ENCODE measurements around the gene SELENON.
"Not testable (repeated sequence)": the region's sequence is repeated elsewhere in the genome, so short reads cannot be mapped to it uniquely, and the experiment has no call there.

SELENON gene

DNA sequence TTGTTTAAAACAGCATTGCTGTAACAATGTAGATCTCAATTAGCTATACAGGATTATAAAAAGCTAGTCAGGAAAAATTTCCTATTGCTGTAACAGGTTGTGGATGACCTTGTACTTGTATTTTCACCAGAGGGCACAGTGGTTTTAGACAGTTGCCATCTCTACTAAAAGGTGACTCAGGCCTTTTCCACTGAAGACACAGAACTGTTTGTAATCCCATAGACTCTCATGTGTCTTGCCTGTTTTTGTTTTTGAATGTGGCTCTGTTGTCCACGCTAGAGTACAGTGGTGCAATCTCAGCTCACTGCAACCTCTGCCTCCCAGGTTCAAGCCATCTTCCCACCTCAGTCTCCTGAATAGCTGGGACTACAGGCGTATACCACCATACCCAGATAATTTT, 25.6 kb downstream of the SELENON start:
- no peak for DNase-seq (ENCODE audit: low read depth in 1 of 2, low spot score in 1 of 2)

GRCh38 chr1:25826571-25826970, 26.6 kb downstream of the SELENON start:
- no peak for DNase-seq (ENCODE audit: low read depth in 1 of 2, low spot score in 1 of 2)

GRCh38 chr1:25828491-25828890, 28.5 kb downstream of the SELENON start:
- no peak for DNase-seq (ENCODE audit: low read depth in 1 of 2, low spot score in 1 of 2)

DNA sequence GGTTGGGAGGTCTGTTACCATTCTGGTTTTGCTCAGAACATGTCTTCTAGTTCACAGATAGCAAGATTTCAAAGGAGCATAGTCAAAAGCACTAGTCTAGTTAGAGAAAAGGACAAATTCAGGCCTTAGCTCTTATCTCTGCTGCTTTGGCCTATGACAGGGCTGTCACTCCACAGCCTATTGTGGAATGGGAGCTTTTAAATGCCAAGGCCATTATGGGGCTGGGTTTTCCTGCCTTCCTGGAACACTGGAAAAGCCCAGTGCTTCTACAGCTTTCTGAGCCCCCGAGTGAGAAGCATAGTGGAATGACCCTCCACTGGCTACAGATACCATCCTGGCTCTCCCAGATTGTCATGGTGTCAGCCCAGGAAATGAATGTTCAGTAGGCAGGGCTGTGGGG, 29.1 kb downstream of the SELENON start:
- no peak for DNase-seq (ENCODE audit: low read depth in 1 of 2, low spot score in 1 of 2)

DNA sequence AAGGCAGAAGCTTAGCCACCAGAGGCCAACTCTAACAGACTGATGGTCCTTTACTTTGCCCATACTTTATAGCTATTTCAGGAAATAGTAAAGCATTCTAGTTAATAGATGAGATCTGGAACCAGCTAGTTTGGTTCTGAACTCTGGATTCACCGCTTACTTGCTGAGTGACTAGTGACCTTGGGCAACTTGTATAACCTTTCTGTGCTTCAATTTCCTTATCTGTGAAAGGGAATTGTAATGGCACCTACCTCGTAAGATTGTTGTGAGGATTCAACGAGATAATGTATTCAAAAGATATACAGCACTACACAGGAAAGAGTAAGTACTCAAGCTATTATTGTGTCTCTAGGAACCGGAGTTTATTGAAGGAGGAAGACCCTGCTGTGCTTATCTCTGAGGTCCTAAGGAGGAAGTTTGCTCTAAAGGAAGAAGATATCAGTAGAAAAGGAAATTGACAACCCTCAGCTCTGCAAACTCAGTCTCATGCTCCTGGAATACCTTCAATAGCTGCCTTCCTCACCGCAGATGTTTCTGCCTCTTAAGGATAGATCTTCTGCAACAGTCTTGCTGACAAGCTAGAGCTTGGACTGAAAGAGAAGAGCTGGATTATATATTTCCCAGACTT, 31.7 kb downstream of the SELENON start:
- DNase-seq (ENCODE audit: low read depth in 1 of 2, low spot score in 1 of 2): no peak

GRCh38 chr1:25832336-25833037, 32.5 kb downstream of the SELENON start:
- DNase-seq (ENCODE audit: low read depth in 1 of 2, low spot score in 1 of 2): no peak

DNA sequence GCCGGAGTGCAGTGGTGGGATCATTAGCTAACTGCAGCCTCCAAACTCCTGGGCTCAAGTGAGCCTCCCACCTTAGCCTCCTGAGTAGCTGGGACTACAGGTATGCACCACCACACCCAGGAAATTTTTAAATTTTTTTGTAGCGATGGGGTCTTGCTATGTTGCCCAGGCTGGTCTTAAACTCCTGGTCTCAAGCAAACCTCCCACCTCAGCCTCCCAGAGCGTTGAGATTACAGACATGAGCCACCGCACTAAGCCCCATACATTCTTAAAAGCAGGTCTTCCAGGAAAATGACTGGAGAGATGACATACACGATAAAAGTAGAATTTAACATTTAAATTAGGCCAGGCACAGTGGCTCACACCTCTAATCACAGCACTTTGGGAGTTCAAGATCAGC, 33.2 kb downstream of the SELENON start:
- no peak for DNase-seq (ENCODE audit: low read depth in 1 of 2, low spot score in 1 of 2)

DNA sequence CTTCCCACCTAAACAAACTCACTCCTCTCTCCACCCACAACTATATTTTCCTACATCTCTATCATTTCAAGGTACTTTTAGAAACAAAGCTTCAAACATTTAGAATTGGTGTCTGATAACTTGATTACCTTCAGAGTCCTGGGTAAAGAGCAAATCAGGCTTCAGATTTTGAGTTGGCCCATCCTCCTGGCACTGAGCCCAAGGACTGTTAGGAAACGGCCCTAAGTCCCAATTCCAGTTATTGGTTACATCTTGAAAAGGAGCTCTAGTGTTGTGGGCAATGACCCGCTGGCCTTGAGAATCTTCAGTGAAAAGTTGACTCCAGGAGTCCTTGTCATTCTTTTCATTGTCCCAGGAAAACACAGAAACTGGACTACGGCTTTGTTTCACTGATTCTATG, 34.9 kb downstream of the SELENON start:
- no peak for DNase-seq (ENCODE audit: low read depth in 1 of 2, low spot score in 1 of 2)

- no peak for DNase-seq (ENCODE audit: low read depth in 1 of 2, low spot score in 1 of 2)
Observed at GRCh38 chr1:25836695-25837094, 36.7 kb downstream of the SELENON start.

- DNase-seq (ENCODE audit: low read depth in 1 of 2, low spot score in 1 of 2): no peak
Observed at GRCh38 chr1:25837262-25837875, 37.4 kb downstream of the SELENON start.

GRCh38 chr1:25839808-25840207, 39.8 kb downstream of the SELENON start:
- not testable (repeated sequence) for DNase-seq (ENCODE audit: low read depth in 1 of 2, low spot score in 1 of 2)

DNA sequence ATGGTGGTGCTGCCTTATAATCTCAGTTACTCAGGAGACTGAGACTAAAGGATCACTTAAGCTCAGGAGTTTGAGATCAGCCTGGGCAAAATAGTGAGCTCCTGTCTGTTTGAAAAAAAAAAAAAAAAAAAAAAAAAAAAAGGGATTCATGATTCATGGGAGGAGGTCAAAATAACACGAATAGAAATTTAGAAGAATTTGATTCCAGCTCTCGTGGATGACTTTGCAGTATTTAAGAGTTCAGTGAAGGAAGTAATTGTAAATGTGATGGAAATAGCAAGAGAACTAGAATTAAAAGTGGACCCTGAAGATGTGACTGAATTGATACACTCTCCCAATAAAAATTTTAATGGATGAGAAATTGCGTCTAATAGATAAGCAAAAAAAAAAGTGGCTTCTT, 43.5 kb downstream of the SELENON start:
- DNase-seq (ENCODE audit: low read depth in 1 of 2, low spot score in 1 of 2): no peak

DNA sequence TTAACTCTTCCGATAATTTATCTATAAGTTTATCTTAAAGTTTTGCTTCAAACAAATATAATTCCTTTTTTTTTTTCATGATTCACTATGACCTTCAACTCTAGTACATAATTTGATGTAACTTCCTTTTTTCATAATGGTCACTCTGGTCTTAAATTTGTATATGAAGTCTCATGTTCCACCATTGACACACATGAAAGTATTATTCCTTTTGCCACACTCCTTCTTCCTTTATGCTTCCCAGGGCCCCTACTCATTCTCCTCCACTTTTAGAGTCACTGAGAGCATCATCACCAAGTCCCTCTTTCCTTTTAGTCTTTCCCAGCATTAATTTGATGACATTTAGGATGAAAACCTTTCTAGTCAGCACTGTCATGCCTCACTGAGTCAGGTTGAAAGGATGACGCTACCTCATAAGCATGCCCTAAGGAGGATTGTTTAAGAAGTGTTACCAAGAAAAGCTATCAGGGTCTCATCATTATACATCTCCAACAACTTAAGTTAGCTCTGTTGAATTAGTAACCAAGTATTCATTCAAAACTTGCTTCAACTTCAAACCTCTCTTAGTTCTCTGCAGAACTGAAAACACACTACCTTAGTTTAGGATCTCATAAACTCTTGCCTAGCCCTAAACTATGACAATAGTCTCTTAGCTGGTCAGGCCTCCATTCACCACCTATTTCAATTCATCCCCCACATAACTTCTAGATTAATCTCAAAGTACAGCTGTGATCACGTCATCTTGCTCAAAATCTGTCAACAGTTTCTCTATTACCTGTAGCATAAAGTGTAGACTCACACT, 44.7 kb downstream of the SELENON start:
- DNase-seq (ENCODE audit: low read depth in 1 of 2, low spot score in 1 of 2): no peak

DNA sequence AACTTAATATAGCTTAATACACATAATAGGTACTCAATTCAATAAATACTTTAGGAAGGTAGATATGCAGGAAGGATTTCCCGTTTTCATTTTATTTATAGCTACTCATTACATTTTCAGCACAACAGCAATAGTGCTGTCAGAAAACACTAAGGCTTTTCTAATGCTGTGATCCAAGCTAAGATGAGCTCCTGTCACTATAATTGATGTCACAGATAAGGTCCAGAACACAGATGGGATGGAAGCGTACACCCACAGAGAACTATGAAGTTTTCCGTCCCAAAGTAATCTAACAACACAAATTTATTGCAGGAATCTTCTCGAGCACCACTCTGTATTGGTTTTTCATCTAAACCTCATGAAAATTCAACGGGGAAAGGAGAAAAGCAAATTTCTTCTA, 45.7 kb downstream of the SELENON start:
- DNase-seq (ENCODE audit: low read depth in 1 of 2, low spot score in 1 of 2): no peak

DNA sequence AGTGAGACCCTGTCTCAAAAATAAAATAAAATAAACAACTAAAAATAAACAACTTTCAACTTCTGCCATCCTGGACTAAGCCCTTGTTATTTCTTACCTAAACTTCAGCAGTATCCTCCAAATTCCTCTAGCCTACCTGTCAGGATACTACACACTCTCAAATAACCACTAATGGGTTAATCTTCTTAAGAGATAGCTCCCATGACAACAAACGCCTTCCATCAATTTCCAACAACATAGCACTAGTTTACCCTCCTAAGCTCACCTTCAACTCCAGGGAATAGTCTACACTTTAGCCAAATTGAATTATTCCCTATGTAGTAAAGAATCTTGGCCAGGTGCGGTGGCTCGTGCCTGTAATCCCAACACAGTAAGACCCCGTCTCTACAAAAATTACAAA, 47.9 kb downstream of the SELENON start:
- DNase-seq (ENCODE audit: low read depth in 1 of 2, low spot score in 1 of 2): no peak

GRCh38 chr1:25848531-25848930, 48.5 kb downstream of the SELENON start:
- DNase-seq (ENCODE audit: low read depth in 1 of 2, low spot score in 1 of 2): no peak

- DNase-seq (ENCODE audit: low read depth in 1 of 2, low spot score in 1 of 2): no peak
Observed at GRCh38 chr1:25854554-25854953, 54.6 kb downstream of the SELENON start.

DNA sequence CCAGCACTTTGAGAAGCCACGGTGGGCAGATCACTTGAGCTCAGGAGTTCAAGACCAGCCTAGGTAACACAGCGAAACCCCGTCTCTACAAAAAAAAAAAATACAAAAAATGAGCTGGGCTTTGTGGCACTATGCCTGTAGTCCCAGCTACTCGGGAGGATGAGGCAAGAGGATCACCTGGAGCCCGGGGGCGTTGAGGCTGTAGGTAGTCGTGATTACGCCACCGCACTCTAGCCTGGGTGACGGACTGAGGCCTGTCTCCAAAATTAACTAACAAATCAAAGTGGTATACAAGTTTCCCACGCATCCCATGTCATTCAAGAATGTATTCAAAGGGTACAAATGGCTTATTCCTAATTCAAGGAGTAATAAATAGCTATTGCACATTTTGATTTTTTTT, 56.9 kb downstream of the SELENON start:
- no peak for DNase-seq (ENCODE audit: low read depth in 1 of 2, low spot score in 1 of 2)

GRCh38 chr1:25858494-25858893, 58.5 kb downstream of the SELENON start:
- DNase-seq (ENCODE audit: low read depth in 1 of 2, low spot score in 1 of 2): no peak

GRCh38 chr1:25858906-25859789, 59.2 kb downstream of the SELENON start, which contains the start of gene AUNIP:
Gene AUNIP, minus strand, starts transcription at chr1:25859457. Its CDS starts 100 bp downstream, at chr1:25859357.
- peak; percentile 84 to 86 for DNase-seq (ENCODE audit: low read depth in 1 of 2, low spot score in 1 of 2)
